GM12878 (cell line): ENCODE data around the gene SORCS2. TPM values are rescaled to one million over a fixed set of nuclear protein-coding genes. Genes with fewer than 3 reads are reported as not detected.

ENCODE experiments used
- ATAC-seq: fragments of 200-7000 bp; cut with Tn5 transposase; 3 replicates; pipeline ENCODE4 v1.9.1; 2020; ENCODE audit warnings: mild to moderate bottlenecking, moderate library complexity
- BruUV-seq: library from RNA; stranded (reverse); fragments of 400-500 nt; replicated peaks from 2 replicates; lab custom pipeline; 2021; lab: Mats Ljungman, UMichigan
- CTCF ChIA-PET: fragments of 300-600 bp; sonication (Branson Sonifier 250); formaldehyde crosslinking; extraction: SDS; loops from one replicate; lab custom pipeline; 2021; ENCODE audit warnings: inconsistent platforms; lab: Yijun Ruan, JAX
- POLR2A ChIA-PET: fragments of 350-600 bp; formaldehyde crosslinking; extraction: SDS; loops from one replicate; lab custom pipeline; 2021; ENCODE audit warnings: inconsistent platforms; lab: Charles Lee
- RAD21 ChIA-PET: fragments of 300-600 bp; sonication (Branson Sonifier 250); formaldehyde crosslinking; loops from one replicate; lab custom pipeline; 2023; ENCODE audit warnings: antibody characterized with exemption; ENCODE audit not compliant: unreplicated experiment; lab: Charles Lee
- SMC1A ChIA-PET: fragments of 300-600 bp; sonication (Branson Sonifier 250); formaldehyde crosslinking; loops from one replicate; lab custom pipeline; 2023; ENCODE audit not compliant: unreplicated experiment, uncharacterized antibody; lab: Charles Lee
- DNase-seq: peaks from one replicate; pipeline ENCODE4 v3.0.0-alpha.2; 2011; ENCODE audit warnings: low read depth, low spot score
- FAIRE-seq: peaks from 3 replicates; lab custom pipeline; 2011; peaks lifted over from hg19 to GRCh38; lab: Jason Lieb, UNC
- H2AFZ ChIP-seq: 2 replicates; pipeline ENCODE4 v1.6.0; 2011; ENCODE audit warnings: low read depth, low read length, control low read depth; ENCODE audit not compliant: control insufficient read depth
- H3K27ac ChIP-seq: 2 replicates; pipeline ENCODE4 v1.5.1; 2011; ENCODE audit warnings: control low read depth; ENCODE audit not compliant: control insufficient read depth, insufficient read depth
- H3K27me3 ChIP-seq, 2 experiments: replicated peaks in 1 of 2; 2 replicates each; pipeline versions ENCODE4 v1.6.0 to v1.6.1; 2011; ENCODE audit warnings: low read length in 1 of 2; ENCODE audit not compliant: control insufficient read depth in 2 of 2, insufficient read depth in 2 of 2
- H3K36me3 ChIP-seq, 2 experiments: 2 replicates each; pipeline ENCODE4 v1.5.1; 2011; ENCODE audit warnings: low read length in 1 of 2; ENCODE audit not compliant: control insufficient read depth in 2 of 2, insufficient read depth in 2 of 2
- H3K4me1 ChIP-seq: 2 replicates; pipeline ENCODE4 v1.6.1; 2011; ENCODE audit warnings: mild to moderate bottlenecking, low read length, moderate library complexity, mixed read lengths; ENCODE audit not compliant: control insufficient read depth, insufficient read depth
- H3K4me2 ChIP-seq: 2 replicates; pipeline ENCODE4 v1.6.0; 2011; ENCODE audit warnings: control low read depth; ENCODE audit not compliant: control insufficient read depth, insufficient read depth
- H3K4me3 ChIP-seq: fragments of 200-600 bp; sonication (generic); 2 replicates; pipeline ENCODE4 v1.5.1; 2016
- H3K79me2 ChIP-seq: 2 replicates; pipeline ENCODE4 v1.6.0; 2011; ENCODE audit warnings: low read length; ENCODE audit not compliant: control insufficient read depth, insufficient read depth
- H3K9ac ChIP-seq: 2 replicates; pipeline ENCODE4 v1.8.0; 2011; ENCODE audit warnings: low read length, control low read depth, mixed read lengths; ENCODE audit not compliant: control insufficient read depth, insufficient read depth
- H3K9me3 ChIP-seq: replicated peaks from 3 replicates; pipeline ENCODE4 v1.5.1; 2011; ENCODE audit warnings: mild to moderate bottlenecking, low read length; ENCODE audit not compliant: control insufficient read depth, insufficient read depth
- H4K20me1 ChIP-seq: 2 replicates; pipeline ENCODE4 v1.6.0; 2011; ENCODE audit not compliant: control insufficient read depth, insufficient read depth
- HDGF ChIP-seq: fragments of 450-650 bp; IDR thresholded peaks from 2 replicates; pipeline ENCODE4 v1.6.1; 2016; ENCODE audit warnings: antibody characterized with exemption
- IKZF2 ChIP-seq, 2 experiments: fragments of 450-650 bp; IDR thresholded peaks; 2 replicates each; pipeline ENCODE4 v1.6.1; 2017; ENCODE audit warnings: mild to moderate bottlenecking in 2 of 2, moderate library complexity in 2 of 2
- STAT3 ChIP-seq: IDR thresholded peaks from 2 replicates; pipeline ENCODE4 v1.6.1; 2011; ENCODE audit warnings: low read depth, low read length, improper control_type of control experiment
- WGBS: methylation state at CpG from one replicate; pipeline ENCODE4 v1.1.6; 2016; ENCODE audit warnings: low lambda C conversion rate; ENCODE audit not compliant: insufficient replicate concordance, insufficient coverage; ENCODE audit errors: missing lambda C conversion rate; 5-methylcytosine and 5-hydroxymethylcytosine counted together
- in situ Hi-C: fragments of 300-500 bp; cut with MboI; formaldehyde crosslinking; loops from 9 replicates; pipeline ENCODE4 v1.14.3; 2018; ENCODE audit warnings: mixed read lengths
- intact Hi-C: fragments of 100-400 bp; cut with micrococcal nuclease; formaldehyde crosslinking; loops from one replicate; pipeline ENCODE4 v1.14.2; 2022; ENCODE audit not compliant: unreplicated experiment
- polyA plus RNA-seq, 11 experiments: library from polyadenylated mRNA; depleted of rRNA in 4 of 11; unstranded in 6 of 11; stranded (reverse) in 5 of 11; fragments of >200 nt; fragmentation: Nextera tagmentation in 4 of 11; fragmentation: Illumina TruSeq in 1 of 11; extraction: Ambion mirVana in 4 of 11; extraction: Trizol in 1 of 11; gene quantifications; 1 replicate in 1 of 11; 2 replicates in 10 of 11; pipeline versions ENCODE4 v1.2.1 to v1.2.3, GENCODE V29; 2011 to 2016; ENCODE audit warnings: inconsistent platforms in 2 of 11, missing spikeins in 2 of 11, low read depth in 1 of 11
- total RNA-seq, 4 experiments: library from RNA; depleted of rRNA in 3 of 4; stranded (reverse); fragments of >200 nt in 3 of 4; fragmentation: Illumina TruSeq in 1 of 4; extraction: Trizol in 1 of 4; gene quantifications; 2 replicates each; pipeline versions ENCODE4 v1.2.1 to v1.2.3, GENCODE V29; 2013 to 2021
- TF ChIP-seq, protein P1 (sequence below): IDR thresholded peaks from 2 replicates; pipeline ENCODE4 v1.6.1; 2012; ENCODE audit warnings: low read depth, low read length, improper control_type of control experiment
- TF ChIP-seq, protein P2 (sequence below): fragments of 450-650 bp; IDR thresholded peaks from 2 replicates; pipeline ENCODE4 v1.6.1; 2014; ENCODE audit warnings: mild to moderate bottlenecking
- TF ChIP-seq, protein P3 (sequence below): IDR thresholded peaks from 2 replicates; pipeline ENCODE4 v1.6.1; 2011; ENCODE audit warnings: low read depth, mild to moderate bottlenecking, low read length, moderate library complexity, borderline replicate concordance; ENCODE audit errors: extremely low read depth

The SORCS2 gene
- total and polyA plus RNA-seq, 10 of the 15 experiments (the other 5 are each of a cell fraction or from before 2014, with no cell fraction given), result 0.01 to 0.15 (median 0.05) TPM; not detected in 5

DNA sequence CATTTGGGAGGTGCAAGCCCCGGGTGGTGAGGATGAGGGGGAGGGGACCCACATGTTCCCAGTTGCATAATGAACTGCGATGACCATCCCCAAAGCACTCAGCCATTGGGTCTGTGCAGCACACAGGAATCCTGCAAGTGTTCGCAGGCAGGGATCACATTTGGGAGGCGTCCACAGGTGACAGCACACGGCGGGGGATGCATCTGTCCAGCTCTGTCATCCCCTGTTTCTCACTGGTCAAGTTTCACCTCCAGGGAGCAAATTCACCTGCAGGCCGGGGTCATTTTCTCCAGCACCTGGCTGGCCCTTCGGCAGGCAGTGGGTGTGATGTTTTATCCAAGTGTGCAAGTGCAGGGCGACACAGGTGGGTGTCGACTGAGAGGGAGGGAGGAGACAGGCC is 33.3 kb upstream of the SORCS2 start:
- no peak overlapping the region for H3K4me2 ChIP-seq
- ATAC-seq, result no peak
- in situ Hi-C loops (no loop called here), intact Hi-C loops (no loop called here)
- no peak overlapping the region for H2AFZ ChIP-seq
- H3K9ac ChIP-seq, result no peak overlapping the region
- ChIA-PET RAD21 (no interaction called here), SMC1A (no interaction called here), POLR2A (no interaction called here), CTCF (no interaction called here)
- 29% methylated on average over 10 of the region's 10 CpGs for WGBS
- no peak overlapping the region for H3K27ac ChIP-seq
- peaks cover 3 to 10% of the 10 kb centered on the region in 2 experiments; a peak in 3 of 4 replicates for H3K27me3 ChIP-seq
- no peaks in the 10 kb centered on the region for H3K4me1 ChIP-seq
- H4K20me1 ChIP-seq, result no peaks in the 10 kb centered on the region
- no peak for FAIRE-seq
- H3K79me2 ChIP-seq, result no peaks in the 10 kb centered on the region
- TF ChIP-seq, protein P1, sequence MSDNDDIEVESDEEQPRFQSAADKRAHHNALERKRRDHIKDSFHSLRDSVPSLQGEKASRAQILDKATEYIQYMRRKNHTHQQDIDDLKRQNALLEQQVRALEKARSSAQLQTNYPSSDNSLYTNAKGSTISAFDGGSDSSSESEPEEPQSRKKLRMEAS, result no peak
- TF ChIP-seq, protein P2, sequence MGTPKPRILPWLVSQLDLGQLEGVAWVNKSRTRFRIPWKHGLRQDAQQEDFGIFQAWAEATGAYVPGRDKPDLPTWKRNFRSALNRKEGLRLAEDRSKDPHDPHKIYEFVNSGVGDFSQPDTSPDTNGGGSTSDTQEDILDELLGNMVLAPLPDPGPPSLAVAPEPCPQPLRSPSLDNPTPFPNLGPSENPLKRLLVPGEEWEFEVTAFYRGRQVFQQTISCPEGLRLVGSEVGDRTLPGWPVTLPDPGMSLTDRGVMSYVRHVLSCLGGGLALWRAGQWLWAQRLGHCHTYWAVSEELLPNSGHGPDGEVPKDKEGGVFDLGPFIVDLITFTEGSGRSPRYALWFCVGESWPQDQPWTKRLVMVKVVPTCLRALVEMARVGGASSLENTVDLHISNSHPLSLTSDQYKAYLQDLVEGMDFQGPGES, result no peak
- TF ChIP-seq IKZF2 (IDR thresholded peaks at IDR 0.05), result no peak
- no peak for TF ChIP-seq HDGF
- TF ChIP-seq, protein P3, sequence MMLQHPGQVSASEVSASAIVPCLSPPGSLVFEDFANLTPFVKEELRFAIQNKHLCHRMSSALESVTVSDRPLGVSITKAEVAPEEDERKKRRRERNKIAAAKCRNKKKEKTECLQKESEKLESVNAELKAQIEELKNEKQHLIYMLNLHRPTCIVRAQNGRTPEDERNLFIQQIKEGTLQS, result no peak
- no peak for DNase-seq
- H3K36me3 ChIP-seq, result no peaks in the 10 kb centered on the region
- H3K9me3 ChIP-seq, result no peaks in the 10 kb centered on the region
- no peak overlapping the region for H3K4me3 ChIP-seq
- BruUV-seq, result no TSS peak

DNA sequence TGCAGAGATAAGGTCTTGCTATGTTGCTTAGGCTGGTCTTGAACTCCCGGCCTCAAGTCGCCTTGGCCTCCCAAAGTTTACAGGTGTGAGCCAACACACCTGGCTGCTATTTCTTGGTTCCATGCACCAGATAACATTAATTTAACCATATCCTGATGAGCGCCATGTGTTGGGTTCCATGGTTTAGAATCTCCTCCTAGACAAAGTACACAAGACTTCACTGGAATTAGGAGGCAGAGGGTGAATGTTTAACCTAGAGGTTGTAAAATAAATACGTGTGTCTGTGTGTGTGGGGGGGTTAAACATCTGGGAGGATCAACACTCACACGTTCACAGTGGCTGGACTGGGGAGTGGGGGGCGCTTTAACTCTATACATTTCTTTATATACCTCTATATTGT is 32.4 kb upstream of the SORCS2 start:
- DNase-seq, result no peak
- in situ Hi-C loops, result no loop called here

More for the DNA sequence above, 32.4 kb upstream of the SORCS2 start:
- BruUV-seq, result no TSS peak
- Histone ChIP-seq H3K4me1 (no peaks in the 10 kb centered on the region), H3K9me3 (no peaks in the 10 kb centered on the region), H3K4me3 (no peak overlapping the region), H2AFZ (no peak overlapping the region), H3K27ac (no peak overlapping the region), H3K79me2 (no peaks in the 10 kb centered on the region), H3K9ac (no peak overlapping the region), H3K27me3 (peaks cover 0 to 10% of the 10 kb centered on the region in 2 experiments; a peak in 3 of 4 replicates), H4K20me1 (no peaks in the 10 kb centered on the region), H3K36me3 (no peaks in the 10 kb centered on the region), H3K4me2 (no peak overlapping the region)
- no peak for ATAC-seq
- RAD21 ChIA-PET, result no interaction called here
- CTCF ChIA-PET, result no interaction called here
- intact Hi-C loops, result no loop called here
- TF ChIP-seq STAT3, result no peak
- POLR2A ChIA-PET, result no interaction called here
- 15% methylated on average over 6 of the region's 6 CpGs for WGBS
- SMC1A ChIA-PET, result no interaction called here
- no peak for FAIRE-seq
